LoVo (cell line): ENCODE results near the gene SEMA4C.
"Not testable (repeated sequence)": the region's sequence is repeated elsewhere in the genome, so short reads cannot be mapped to it uniquely, and the experiment has no call there.

Source experiments
- DNase-seq: peaks from one replicate; pipeline ENCODE4 v3.0.0-alpha.2; 2016; ENCODE audit warnings: low spot score

The SEMA4C gene

DNA sequence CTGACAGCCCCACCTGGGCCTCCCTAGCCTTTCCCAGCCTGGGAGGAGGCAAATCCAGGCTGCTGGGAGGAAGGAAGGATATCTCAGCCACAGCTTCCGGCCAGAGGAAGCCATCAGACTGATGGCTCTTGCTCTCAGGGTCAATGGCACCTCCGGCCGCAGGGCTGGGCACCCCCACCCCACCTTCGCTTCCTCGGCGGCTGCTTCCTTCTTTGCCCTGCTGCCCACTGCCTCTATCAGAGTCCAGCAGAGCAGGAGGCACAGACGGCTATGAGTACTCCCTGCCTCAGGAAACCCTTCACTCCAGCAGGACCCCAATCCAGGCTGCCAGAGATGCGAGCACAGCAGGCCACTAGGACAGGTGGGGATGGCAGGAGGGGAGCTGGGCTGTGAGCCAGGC is 3.3 kb downstream of the SEMA4C start:
- DNase-seq = no peak

DNA sequence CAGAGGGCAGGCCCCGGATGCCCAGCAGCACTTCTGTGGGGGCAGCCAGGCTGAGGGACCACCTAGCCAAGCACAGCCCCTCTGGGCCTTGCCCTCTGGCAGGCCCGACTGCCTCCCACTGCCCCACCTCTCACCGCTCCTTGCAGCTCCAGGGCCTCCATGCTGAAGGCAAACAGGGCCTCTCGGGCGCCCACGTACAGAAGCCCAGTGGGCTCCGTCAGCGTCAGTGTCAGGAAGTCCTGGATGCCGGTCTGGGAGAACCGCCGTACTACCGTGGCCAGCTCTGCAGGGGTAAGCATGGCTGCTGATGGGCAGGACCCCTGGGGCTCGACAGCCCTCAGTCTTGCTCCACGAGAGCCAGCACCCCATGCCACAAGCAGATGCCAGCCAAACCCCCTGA is 3.7 kb downstream of the SEMA4C start:
- no peak for DNase-seq

GRCh38 chr2:96865654-96866053 is 4.2 kb downstream of the SEMA4C start:
- DNase-seq = no peak

DNA sequence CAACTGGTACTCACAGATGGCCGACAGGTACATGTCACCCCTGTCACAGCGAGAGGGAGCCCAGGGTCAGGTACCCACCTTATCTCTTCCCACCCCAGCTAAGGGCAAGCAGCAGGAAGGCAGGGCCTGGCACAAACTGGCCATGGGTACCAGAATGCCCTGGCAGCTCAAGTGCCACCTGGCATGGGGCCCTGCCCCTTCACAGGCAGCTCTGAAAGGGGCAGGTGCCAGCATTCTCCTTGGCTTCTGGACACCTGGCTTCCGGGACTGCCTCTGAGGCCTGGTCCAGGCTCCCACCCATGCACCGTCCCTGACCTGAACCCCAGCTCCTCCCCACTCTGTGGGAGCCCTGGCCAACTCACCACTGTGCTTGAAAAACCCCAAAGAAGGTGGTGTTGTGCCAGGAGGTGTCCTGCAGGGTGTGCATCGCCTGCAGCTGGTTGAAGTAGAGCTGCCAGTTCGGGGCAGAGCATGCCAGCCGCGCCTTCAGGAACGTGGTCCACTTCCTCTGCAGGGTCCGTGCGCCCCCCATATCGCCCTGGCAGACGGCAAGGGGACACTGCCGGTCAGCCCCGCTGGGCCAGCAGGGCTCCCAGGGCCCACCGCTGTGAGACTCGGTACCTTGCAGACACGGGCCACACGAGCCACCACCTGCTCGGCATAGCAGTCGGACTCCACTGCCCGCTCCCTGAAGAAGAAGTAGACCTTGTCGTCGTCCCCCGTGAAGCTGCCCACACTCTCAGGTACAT is 5.4 kb downstream of the SEMA4C start:
- no peak for DNase-seq

- DNase-seq = no peak
Measured at GRCh38 chr2:96863575-96864342, 6.1 kb downstream of the SEMA4C start.

GRCh38 chr2:96863056-96863455 is 6.8 kb downstream of the SEMA4C start:
- DNase-seq = not testable (repeated sequence)

GRCh38 chr2:96861074-96861473 is 8.8 kb downstream of the SEMA4C start:
- DNase-seq = no peak

- DNase-seq = no peak
Measured at GRCh38 chr2:96860065-96861029, 9.5 kb downstream of the SEMA4C start.

GRCh38 chr2:96859681-96860064 is 10.2 kb downstream of the SEMA4C start:
- no peak for DNase-seq

DNA sequence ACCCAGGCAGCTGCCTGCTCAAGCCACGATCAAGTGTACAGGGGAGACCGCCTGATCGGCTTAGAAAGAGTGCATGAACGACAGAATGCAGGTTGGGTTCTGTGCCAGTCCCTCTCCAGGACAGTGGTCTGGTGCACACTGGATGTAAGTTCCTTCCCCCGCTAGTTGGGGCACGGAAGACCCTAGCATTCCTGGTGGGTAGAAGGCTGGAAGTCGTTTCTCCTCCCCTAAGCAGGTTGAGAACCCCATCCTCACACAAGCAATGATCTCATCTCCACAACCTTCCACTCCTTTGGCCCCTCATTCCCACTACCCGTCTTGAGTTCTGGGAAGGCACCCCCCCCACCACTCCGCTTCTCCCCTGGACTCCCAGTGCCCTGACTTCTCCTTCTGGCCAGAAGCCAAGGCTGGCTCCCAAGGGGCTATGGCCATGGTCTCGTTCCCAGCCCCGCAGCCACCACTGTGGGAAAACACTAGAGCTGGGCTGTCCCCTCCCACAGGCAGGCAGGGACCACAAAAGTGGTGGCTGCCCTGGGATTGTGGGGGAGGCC is 10.7 kb downstream of the SEMA4C start:
- no peak for DNase-seq

- DNase-seq = peak; percentile 98
Measured at GRCh38 chr2:96857667-96858372, 12.1 kb downstream of the SEMA4C start, which contains the start of gene ANKRD39. ANKRD39 (minus strand) TSS chr2:96858016; CDS start chr2:96857987, 29 bp downstream.

GRCh38 chr2:96856776-96857666 is 12.9 kb downstream of the SEMA4C start:
- DNase-seq = no peak

DNA sequence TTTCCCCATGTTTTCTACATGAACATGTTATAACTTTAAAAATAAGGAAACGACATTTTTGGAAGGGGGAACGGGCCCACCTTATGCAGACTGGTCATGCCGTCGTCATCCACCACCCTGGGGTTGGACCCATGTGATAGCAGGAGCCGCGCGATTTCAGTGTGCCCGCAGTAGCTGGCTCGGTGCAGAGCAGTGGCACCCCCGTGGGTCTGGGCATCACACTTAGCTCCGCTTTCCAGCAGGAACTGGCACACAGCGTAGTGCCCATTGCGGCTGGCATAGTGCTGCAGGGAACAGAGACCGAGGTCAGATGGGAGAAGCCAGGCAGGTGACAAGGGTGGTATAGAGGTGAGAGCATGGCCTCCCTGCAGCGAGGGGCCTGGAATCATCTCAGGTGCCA is 16.6 kb downstream of the SEMA4C start:
- no peak for DNase-seq

- DNase-seq = no peak
Measured at GRCh38 chr2:96852667-96853066, 17.2 kb downstream of the SEMA4C start.

DNA sequence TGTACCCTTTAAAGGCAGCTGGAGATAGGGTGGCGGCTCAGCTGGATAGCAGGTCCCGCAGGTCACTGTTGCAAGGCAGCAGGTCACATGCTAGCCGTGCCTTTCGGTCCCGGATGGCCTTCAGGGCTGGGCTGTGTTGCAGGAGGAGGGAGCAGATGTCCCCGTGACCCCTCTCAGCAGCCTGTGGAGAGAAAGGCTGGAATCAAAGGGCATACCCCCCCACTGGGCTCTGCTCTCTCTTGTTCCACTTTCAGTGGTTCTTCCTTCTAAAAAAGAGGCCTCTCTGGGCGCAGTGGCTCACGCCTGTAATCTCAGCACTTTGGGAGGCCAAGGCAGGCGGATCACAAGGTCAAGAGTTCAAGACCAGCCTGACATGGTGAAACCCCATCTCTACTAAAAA is 21.6 kb downstream of the SEMA4C start:
- DNase-seq = no peak

DNA sequence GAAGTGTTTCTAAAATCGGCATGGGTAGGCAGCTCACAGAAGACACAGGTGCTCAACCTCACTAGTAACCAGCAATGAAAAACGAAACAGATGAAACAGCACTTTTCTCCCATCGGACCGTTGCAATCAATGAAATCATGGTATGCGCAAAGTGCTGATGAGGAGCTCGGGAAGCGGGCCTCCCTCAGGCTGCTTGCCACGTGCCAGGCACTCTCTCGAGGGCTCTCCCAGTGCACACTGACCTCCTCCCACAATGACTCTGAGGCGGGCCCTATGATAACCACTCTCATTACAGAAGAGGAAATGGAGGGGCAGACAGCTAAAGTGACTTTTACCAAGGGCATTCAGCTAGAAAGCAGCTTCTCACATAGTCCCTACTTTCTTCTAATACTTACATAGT is 22.3 kb downstream of the SEMA4C start:
- DNase-seq = no peak

DNA sequence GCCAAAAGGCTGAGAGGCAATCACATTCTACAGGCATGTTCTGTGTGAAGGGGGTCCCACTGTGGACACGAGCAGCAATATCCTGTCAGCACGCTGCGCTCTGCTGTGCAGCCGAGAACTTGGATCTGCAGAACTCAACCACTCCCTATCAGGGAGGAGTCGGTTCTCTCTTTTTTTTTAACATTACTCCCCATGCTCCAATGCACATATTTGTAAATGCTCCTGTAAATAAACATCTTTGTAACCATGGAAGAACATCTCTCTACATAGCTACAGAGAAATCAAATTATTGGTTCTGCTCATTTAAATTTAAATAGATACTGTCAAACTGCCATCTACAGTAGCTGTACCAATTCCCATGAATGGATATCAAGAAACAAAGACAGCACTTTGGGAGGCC is 23.1 kb downstream of the SEMA4C start:
- DNase-seq = no peak

DNA sequence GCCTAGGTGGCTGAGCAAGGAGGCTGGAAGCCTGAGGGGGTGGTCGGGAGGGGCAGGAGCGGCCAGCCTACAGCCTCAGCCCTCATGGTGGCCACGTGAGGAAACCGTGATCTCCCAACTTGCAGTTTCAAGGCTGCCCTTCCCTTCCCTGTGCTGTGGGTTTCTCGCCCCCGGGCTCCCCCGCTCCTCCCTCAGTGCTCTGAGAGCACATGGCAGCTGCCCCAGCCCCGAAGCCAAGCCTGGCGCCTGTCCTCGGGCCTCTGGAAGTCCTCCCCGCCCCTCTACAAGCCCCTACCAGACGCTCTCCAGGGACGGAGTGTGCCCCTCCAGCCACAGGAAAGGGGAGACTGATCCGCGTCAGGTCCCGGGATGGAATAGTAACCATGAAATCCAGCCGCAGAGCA is 25.5 kb downstream of the SEMA4C start:
- no peak for DNase-seq

GRCh38 chr2:96843538-96844268 is 26.2 kb downstream of the SEMA4C start, which contains the start of gene ANKRD23:
ANKRD23 (minus strand) TSS chr2:96844021; CDS start chr2:96843992, 29 bp downstream.
- DNase-seq = no peak
